CD4-positive, alpha-beta T cell treated with Interleukin-17A for 1 hour (primary cell): ENCODE data around the gene CACNB1.

Experiments
- DNase-seq: peaks from one replicate; pipeline ENCODE4 v3.0.0-alpha.2; 2020

Gene CACNB1

GRCh38 chr17:39173526-39174274, 23.8 kb downstream of the CACNB1 start:
- DNase-seq, result no peak

- DNase-seq, result no peak
Measured at GRCh38 chr17:39173080-39173479, 24.4 kb downstream of the CACNB1 start.

DNA sequence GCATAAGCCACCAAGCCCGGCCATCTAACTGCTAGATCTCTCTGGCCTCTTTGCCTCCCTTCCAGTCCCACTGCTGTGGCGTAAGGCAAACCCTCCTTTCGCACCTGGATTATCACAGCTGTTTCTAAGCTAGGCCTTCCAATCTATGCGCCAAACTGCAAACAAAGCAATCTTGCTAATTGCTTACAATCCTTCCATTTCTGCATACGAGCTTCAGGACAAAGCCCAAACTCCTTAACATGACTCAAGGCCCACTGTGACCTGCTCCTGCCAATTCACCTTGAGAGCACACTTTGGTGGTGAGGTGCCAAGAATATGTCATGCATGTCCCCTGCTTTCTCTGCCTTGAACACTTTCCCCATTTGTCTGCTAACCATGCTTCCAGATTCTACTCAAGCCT, 25.5 kb downstream of the CACNB1 start:
- no peak for DNase-seq

DNA sequence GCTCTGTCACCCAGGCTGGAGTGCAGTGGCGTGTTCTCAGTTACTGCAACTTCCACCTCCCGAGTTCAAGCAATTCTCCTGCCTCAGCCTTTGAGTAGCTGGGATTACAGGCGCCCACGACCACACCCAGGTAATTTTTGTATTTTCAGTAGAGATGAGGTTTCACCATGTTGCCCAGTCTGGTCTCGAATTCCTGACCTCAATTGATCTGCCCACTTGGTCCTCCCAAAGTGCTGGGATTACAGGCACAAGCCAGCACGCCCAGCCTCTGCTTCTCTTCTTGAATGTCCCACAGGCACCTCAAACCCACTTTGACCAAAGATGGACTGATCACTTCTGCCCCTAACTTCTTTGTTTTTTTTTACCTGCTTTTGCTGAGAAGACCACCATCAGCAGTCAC, 26.9 kb downstream of the CACNB1 start:
- no peak for DNase-seq

DNA sequence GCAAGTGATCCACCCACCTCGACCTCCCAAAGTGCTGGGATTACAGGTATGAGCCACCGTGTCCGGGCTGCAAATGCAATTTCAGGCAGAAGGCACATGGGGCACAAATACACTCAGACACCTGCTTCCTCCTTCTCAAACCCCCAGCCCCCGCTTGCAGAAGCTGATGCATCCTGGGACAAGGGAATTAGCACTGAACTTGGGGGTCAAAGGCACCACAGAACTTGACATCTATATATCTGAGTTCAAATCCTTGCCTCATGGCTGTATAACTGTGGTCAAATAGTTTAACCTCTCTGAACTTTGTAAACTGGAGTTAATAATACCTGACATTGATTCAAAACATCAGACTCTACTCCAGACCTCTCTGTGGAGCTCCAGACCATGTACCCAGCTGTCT, 27.4 kb downstream of the CACNB1 start:
- no peak for DNase-seq

DNA sequence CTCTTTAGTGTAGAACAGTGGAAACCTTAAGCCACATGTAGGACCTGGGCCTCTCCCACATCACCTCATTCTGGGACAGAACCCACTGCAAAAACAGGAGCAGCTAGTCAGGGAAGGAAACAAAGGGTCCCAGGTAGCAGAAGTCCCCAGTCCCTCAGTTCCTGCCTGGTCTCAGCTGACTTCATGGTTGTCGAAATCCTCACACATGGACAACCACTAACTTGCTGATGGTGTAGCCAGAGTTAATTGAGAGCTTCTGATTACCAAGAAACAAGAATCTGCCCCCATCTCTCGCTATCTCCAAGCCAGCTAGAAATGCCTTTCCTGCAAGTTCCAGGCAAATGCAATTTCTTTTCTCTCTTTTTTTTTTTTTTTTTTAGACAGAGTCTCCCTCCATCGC, 28.0 kb downstream of the CACNB1 start:
- DNase-seq, result no peak

GRCh38 chr17:39169101-39169500, 28.4 kb downstream of the CACNB1 start:
- DNase-seq, result no peak

GRCh38 chr17:39168503-39168902, 29.0 kb downstream of the CACNB1 start:
- DNase-seq, result peak; percentile 18

- DNase-seq, result peak; percentile 29
Measured at GRCh38 chr17:39167476-39167875, 30.0 kb downstream of the CACNB1 start.

DNA sequence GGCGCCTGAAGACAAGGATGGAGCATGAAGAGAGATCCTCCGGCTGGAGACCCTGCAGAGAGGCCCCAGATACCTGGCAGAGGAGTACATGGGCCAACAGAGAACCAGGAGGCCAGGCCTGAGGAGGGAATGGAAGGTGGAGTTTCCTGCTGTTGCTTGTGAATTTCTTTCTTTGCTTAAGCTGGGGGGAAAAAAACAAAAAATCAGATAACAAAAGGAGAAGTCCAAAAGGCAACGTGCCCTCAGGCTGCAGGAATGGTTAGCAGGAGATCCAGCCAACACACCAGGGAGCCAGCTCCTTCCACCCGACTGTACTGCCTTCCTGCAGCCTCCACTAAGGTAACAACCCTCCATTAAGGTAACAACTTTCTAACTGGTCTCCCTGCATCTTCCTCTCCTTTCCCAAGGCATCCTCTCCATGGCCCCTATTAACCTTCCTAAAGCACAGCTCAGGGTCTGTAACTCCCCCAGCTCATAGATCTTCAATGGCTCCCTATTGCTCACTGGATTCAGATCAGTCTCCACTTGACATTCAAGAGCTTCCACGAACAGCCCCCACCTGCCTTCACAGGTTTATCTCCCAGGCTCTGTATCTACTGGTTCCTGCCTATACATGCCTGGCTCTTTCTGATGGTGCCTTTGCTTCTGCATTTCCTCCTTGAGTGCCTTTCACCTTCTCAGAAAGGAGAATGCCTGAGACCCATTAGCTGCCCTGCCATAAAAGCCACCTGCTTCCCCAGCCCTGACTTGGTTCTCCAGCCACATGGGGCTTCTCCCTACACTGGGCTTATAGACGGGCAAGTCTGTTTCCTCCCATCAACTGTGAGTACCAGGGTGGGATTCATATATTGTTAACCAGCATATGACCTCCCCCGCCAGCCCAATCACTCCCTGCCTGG, 30.8 kb downstream of the CACNB1 start:
- no peak for DNase-seq

DNA sequence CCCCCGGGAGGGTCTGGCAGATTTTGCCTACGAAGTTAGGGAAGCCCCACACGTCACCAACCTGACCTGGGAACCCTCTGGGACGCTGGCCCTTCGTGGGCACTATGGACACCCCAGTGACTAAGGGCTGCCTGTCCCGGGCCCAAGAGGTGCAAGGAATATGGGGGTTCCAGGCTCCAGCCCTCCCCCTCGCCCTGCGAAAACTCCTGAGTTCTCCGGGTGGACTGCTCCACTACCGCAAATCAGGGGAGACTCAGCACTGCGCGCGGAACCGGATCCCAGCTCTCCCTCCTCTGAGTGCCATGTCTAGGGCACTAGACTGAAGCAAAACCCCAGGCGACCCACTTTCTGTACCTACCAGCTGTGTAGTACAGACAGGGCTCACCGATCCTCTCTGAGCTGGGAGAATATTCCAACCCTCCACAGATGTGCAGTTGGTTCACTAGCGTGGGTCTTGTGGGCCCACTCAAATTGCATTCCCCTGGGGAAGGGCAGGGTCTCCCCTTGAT, 31.6 kb downstream of the CACNB1 start, which contains the start of gene ARL5C:
Gene ARL5C (minus strand): TSS at position 321 of the 509 bp plus-strand sequence. CDS start 401 bp downstream, outside the sequence.
- DNase-seq, result no peak

DNA sequence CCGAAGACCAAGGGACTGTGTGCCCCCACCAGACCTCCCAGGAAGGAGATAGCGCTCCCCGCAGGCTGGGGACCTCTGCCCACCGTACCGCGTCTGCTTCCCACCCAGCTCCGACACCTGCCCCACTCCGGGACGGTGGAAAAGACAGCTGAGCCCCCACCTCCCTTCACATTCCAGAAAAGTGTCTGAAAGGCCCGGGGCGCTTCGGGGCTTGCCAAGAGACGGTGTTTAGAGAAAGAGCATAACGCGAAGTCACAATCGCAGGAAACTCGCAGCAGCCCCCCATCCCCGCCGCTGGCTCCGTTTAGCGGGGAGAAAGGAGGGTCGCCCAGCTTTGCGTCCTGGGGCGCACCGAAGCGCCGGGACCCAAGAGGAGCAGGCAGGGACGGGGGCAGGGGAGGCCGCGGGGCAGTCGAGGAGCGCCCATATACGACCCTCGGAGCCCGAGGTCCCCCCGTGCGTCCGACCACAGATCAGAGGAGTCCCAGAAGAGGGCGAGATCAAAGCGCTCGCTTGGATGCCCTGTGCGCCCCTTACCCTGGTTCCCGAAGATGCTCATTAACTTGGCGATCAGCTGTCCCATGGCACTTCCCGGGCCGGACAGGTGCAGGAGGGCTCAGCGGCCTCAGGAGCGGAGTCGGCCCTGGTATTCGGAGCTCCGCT, 32.2 kb downstream of the CACNB1 start:
- DNase-seq, result peak; percentile 16

GRCh38 chr17:39164675-39165143, 32.8 kb downstream of the CACNB1 start:
- peak; percentile 82 for DNase-seq

GRCh38 chr17:39161962-39162361, 35.5 kb downstream of the CACNB1 start:
- DNase-seq, result no peak

- no peak for DNase-seq
Measured at GRCh38 chr17:39158623-39159022, 38.8 kb downstream of the CACNB1 start.

GRCh38 chr17:39156491-39156890, 41.0 kb downstream of the CACNB1 start:
- DNase-seq, result no peak

DNA sequence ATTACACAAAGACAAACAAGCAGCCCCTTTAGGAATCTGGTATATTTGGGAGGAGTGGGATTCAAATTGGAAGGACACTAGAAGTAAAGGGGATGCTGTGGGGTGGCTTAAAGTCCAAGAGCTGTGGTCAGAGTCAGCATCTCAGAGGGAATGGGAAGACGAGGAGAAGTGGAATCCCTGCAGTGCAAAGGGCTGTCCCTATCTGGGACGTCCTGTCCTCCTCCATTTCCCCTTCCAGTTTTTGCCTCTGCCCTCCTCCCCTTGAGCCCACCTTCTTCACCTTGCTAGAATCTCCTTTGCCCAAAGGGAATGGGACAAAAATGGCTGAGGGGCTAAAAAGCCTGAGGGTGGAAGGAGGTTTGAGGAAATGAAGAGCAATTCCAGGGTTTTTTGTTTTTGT, 41.8 kb downstream of the CACNB1 start:
- DNase-seq, result no peak

- peak; percentile 95 for DNase-seq
Measured at GRCh38 chr17:39153599-39154051, 43.8 kb downstream of the CACNB1 start.

DNA sequence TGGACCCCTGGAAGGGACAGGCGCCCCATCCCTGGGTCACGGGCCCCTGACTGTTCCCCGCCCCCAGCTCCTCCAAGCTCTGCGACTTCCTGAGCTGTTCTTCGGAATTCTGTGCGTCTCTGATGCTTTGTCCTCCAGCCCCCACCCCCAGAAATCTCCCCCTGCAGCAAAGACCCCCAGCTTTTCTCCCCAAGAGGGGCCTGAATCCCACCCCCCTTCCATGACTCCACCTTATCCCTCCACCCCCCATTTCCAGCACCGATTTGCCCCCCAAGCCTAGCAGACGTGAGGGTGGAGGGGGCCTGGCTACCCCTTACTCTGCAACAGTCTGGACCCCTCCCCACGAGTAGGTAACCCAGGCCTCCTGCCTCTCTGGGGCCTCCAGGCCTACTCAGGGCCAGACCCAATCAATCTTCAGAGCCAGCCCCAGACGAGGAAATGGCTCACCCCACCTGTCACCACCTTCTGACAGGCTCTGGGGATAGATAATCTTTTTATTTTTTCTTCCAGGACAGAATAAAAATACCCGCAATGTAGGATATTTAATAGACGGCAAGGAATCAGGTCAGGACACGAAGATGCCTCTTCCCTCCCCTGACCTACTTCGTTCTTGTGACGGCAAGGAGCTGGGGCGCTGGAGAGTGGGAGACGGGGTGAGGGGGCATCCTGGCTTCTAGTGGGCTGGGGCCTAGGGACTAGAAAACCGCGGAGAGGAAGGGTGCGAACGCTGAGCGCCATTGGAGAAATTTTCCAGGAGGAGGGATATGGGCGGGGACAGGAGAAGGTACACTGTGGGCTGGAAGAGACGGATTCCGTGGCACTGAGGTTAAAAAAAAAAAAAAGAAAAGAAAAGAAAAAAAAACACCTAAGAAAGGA, 45.3 kb downstream of the CACNB1 start:
- DNase-seq, result peak; percentile 40

DNA sequence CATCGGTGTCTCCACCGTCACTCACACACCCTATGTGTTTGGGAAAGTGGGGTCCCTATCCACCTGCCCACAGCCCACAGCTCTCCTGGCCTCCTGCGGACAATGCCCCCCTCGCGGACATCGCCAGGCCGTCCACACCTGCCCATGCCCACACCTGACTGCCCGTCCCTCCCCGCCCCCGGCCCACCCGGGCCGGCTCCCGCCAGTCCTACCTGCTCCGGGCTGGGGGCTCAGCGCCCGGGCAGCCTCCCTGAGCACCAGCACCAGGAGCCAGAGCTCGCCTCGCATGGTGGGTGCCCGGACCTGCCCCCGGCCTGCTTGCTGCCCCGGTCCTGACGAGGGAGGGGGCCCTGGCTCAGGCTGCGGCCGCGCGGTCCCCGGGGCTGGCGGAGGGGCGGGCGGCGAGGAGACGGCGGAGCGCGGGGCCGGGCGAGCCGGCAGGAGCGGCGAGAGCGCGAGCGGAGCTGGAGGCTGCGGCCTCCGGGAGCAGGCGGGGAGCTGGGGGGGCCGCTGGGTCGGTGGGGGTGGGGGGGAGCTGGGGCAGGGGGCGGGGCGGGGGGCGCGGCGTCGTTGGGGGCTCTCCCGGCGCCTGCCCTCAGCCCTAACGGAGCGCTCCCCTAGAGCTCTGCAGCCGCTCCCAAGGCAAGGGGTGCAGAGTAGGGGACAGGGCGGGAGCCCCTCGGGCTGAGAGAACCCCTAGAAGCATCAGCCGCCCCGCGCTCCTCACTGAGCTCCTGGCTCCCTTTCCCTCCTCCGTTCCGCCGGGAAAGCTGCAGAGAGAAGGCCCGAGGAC, 46.1 kb downstream of the CACNB1 start, which contains the start of gene PLXDC1:
Gene PLXDC1 (minus strand): TSS at position 488 of the 793 bp plus-strand sequence. CDS start 200 bp downstream, at position 288.
- DNase-seq, result no peak

- DNase-seq, result no peak
Measured at GRCh38 chr17:39150795-39151149, 46.7 kb downstream of the CACNB1 start.
